ENCODE data around the gene C3orf33.

- TF ChIP-seq CTCF (IDR thresholded peaks at IDR 0.05) (no peak), POLR2A (IDR thresholded peaks at IDR 0.05) (no peak), POLR2AphosphoS5 (IDR thresholded peaks at IDR 0.05) (no peak), EP300 (IDR thresholded peaks at IDR 0.05) (no peak)
Observed at GRCh38 chr3:155852341-155852740, 46.3 kb upstream of the C3orf33 start.
